ENCODE results near the gene BPIFB2.

GRCh38 chr20:33020278-33021161, 13.0 kb downstream of the BPIFB2 start:
- TF ChIP-seq GATA3 (IDR thresholded peaks at IDR 0.05; ENCODE audit: low read depth, low read length) (no peak), GATA2 (IDR thresholded peaks at IDR 0.05; ENCODE audit: low read depth, low read length) (no peak)
